ENCODE data around the gene CXCR5. TPM values are rescaled to one million over a fixed set of nuclear protein-coding genes. Genes with fewer than 3 reads are reported as not detected.
A peak's percentile ranks its signal among the peaks of the same experiment; 100 is the strongest.

CXCR5 gene
- total and polyA plus RNA-seq, 4 donors, result 0.06 to 0.92 TPM; not detected in 2

DNA sequence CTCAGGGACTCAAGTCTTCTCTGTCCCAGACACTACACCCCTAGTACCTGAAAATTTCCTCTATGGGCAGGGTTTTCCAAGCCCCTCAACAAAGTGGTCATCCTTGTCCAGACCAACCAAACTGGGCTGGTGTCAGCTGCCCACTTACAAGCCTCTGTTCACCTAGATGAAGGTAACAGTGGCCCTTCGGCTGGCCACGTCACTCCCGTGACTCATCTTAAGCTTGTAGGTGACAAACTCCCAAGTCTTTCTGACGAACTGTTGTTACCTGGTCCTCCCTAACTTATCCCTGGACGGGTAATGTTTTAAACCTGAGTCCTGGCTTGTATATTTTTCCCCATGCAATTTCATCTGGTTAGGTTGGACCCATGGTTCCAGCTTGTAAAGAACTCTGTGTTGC, 4.7 kb downstream of the CXCR5 start (continued):
- TF ChIP-seq CTCF (IDR thresholded peaks at IDR 0.05; ENCODE audit: low read depth, low read length, missing input control) (no peak), RAD21 (IDR thresholded peaks at IDR 0.05) (no peak), FOXA2 (IDR thresholded peaks at IDR 0.05) (no peak), HNF4G (IDR thresholded peaks at IDR 0.05) (no peak), SP1 (IDR thresholded peaks at IDR 0.05) (no peak)

DNA sequence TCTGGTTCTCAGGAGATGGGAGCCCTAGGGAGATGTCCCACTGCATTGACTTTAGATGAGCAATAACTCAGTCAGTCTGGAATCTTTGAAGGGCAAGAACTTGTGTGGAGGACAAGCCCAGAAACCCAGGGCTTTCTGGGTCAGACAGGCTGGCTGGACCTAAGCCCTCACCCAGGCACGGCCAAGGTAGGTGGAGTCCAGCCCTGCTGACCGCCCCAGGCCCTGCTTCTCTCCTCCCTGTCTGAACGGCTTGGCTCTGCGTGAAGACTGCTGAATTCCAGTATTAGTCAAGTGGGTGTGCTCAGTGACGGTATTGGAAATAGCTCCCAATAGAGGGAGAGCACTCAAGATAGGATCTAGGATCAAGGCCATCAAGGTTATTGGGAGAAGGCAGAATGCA, 6.1 kb downstream of the CXCR5 start:
- no peak for DNase-seq (ENCODE audit: low spot score)
- no peaks in the 10 kb centered on the region for H3K9me3 ChIP-seq (ENCODE audit: control insufficient read depth in 4 of 4, low read length in 3 of 4)
- WGBS, result 53% methylated on average over 5 of the region's 5 CpGs
- no peaks in the 10 kb centered on the region for H3K36me3 ChIP-seq (ENCODE audit: control insufficient read depth in 4 of 4, insufficient read depth in 3 of 4, low read depth in 1 of 4, low read length in 3 of 4)
- no peak overlapping the region for H3K4me3 ChIP-seq (ENCODE audit: low read depth in 1 of 3, low read length in 3 of 3)
- H3K4me1 ChIP-seq (ENCODE audit: control insufficient read depth in 4 of 4, insufficient read depth in 4 of 4, low read length in 3 of 4), result peaks cover 0 to 11% (median 5%) of the 10 kb centered on the region in 4 donors
- H3K9ac ChIP-seq (ENCODE audit: low read depth in 1 of 2, low read length in 2 of 2), result no peak overlapping the region
- no peak overlapping the region for H3K27ac ChIP-seq (ENCODE audit: low read depth in 1 of 2, low read length in 2 of 2)
- no peaks in the 10 kb centered on the region for H3K27me3 ChIP-seq (ENCODE audit: control insufficient read depth in 4 of 4, insufficient read depth in 4 of 4, low read length in 3 of 4)
- TF ChIP-seq ZBTB33 (IDR thresholded peaks at IDR 0.05) (no peak), GABPA (IDR thresholded peaks at IDR 0.05 in 1 of 2, conservative IDR thresholded peaks at IDR 0.05 in 1 of 2) (no peak), SP1 (IDR thresholded peaks at IDR 0.05) (no peak), EGR1 (IDR thresholded peaks at IDR 0.05; ENCODE audit: low read depth in 2 of 2) (no peak), FOXA1 (IDR thresholded peaks at IDR 0.05) (no peak), RAD21 (IDR thresholded peaks at IDR 0.05) (peak in 1 of 2 donors; percentile 34), CTCF (IDR thresholded peaks at IDR 0.05; ENCODE audit: low read depth, low read length, missing input control) (no peak), TAF1 (conservative IDR thresholded peaks at IDR 0.05) (no peak), FOXA2 (IDR thresholded peaks at IDR 0.05) (no peak), NR2F2 (IDR thresholded peaks at IDR 0.05) (no peak), HNF4A (conservative IDR thresholded peaks at IDR 0.05) (peak in 1 of 2 donors; percentile 18), HNF4G (IDR thresholded peaks at IDR 0.05) (no peak), RXRA (IDR thresholded peaks at IDR 0.05) (no peak), YY1 (IDR thresholded peaks at IDR 0.05) (no peak), JUND (IDR thresholded peaks at IDR 0.05) (no peak)
- TF ChIP-seq, protein P1, sequence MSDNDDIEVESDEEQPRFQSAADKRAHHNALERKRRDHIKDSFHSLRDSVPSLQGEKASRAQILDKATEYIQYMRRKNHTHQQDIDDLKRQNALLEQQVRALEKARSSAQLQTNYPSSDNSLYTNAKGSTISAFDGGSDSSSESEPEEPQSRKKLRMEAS (IDR thresholded peaks at IDR 0.05), result no peak
- TF ChIP-seq, protein P2, sequence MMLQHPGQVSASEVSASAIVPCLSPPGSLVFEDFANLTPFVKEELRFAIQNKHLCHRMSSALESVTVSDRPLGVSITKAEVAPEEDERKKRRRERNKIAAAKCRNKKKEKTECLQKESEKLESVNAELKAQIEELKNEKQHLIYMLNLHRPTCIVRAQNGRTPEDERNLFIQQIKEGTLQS (IDR thresholded peaks at IDR 0.05), result no peak
- TF ChIP-seq, protein P3, sequence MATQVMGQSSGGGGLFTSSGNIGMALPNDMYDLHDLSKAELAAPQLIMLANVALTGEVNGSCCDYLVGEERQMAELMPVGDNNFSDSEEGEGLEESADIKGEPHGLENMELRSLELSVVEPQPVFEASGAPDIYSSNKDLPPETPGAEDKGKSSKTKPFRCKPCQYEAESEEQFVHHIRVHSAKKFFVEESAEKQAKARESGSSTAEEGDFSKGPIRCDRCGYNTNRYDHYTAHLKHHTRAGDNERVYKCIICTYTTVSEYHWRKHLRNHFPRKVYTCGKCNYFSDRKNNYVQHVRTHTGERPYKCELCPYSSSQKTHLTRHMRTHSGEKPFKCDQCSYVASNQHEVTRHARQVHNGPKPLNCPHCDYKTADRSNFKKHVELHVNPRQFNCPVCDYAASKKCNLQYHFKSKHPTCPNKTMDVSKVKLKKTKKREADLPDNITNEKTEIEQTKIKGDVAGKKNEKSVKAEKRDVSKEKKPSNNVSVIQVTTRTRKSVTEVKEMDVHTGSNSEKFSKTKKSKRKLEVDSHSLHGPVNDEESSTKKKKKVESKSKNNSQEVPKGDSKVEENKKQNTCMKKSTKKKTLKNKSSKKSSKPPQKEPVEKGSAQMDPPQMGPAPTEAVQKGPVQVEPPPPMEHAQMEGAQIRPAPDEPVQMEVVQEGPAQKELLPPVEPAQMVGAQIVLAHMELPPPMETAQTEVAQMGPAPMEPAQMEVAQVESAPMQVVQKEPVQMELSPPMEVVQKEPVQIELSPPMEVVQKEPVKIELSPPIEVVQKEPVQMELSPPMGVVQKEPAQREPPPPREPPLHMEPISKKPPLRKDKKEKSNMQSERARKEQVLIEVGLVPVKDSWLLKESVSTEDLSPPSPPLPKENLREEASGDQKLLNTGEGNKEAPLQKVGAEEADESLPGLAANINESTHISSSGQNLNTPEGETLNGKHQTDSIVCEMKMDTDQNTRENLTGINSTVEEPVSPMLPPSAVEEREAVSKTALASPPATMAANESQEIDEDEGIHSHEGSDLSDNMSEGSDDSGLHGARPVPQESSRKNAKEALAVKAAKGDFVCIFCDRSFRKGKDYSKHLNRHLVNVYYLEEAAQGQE (IDR thresholded peaks at IDR 0.05), result no peak

Measured in liver (tissue), 9 donors.